ENCODE data around the gene MYH10. TPM values are rescaled to one million over a fixed set of nuclear protein-coding genes. Genes with fewer than 3 reads are reported as not detected.

The MYH10 gene
- total RNA-seq, 1 donor from 2014 or later: 3.4 TPM

DNA sequence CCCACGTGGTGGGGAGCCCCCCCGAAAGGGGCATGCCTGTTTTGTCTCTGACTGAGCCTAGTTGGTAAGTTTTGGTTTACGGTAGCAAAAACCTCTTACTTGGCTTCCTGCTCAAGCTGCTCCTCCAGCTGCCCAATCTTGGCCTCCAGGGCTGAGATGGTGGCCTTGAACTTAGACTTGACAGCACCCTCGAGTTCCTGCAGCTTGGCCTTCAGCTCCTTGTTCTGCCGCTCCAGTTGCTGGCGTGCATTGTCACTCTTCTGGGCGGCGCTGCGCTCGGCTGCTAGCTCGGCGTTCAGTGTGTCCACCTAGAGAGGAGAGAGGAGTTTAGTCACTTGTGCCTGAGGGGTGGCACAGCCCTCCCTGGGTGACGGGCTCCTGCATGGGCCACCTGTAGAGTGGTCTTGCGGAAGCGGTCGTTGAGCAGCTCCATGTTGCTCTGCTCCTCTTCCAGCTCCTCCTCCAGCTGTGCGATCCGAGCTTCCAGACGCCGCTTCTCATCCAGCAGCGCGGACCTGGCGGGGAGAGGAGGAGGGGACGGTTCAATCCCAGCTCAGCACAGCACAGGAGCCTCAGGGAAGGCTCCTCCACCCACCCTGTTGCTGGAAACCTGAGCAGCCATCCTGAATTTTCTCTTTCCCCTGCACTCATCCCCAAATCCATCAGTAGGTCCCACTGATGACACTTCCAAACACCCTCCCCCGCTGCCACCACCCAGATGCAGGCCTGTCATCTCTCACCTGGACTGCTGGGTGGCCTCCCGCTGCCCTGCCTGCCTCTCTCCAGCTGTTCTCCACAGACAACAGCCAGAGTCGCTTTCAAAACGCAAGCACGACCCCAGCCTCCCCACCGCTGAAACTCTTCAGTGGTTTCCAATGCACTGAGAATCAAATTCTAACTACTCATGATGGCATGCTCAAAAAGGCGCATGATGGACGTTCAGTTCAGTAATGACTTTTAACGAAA is 150.2 kb downstream of the MYH10 start:
- Mint-ChIP-seq H3K27me3 (no peaks in the 10 kb centered on the region), H3K4me3 (no peak overlapping the region), H3K9me3 (peaks cover 12% of the 10 kb centered on the region), H3K4me1 (no peaks in the 10 kb centered on the region), H3K27ac (no peak overlapping the region), H3K36me3 (ENCODE audit: low read depth) (peaks cover 70% of the 10 kb centered on the region)
- DNase-seq: no peak
- TF ChIP-seq CTCF (IDR thresholded peaks at IDR 0.05): no peak
- intact Hi-C loops (cut with micrococcal nuclease): no loop called here
- POLR2A ChIA-PET: no interaction called here
- ATAC-seq (ENCODE audit: low read depth): no peak
- CTCF ChIA-PET: no interaction called here

- DNase-seq (no peak), ATAC-seq (ENCODE audit: low read depth) (no peak)
- Mint-ChIP-seq H3K27ac (no peak overlapping the region), H3K9me3 (peaks cover 7% of the 10 kb centered on the region), H3K36me3 (ENCODE audit: low read depth) (peaks cover 73% of the 10 kb centered on the region), H3K27me3 (no peaks in the 10 kb centered on the region), H3K4me1 (no peaks in the 10 kb centered on the region), H3K4me3 (no peak overlapping the region)
- ChIA-PET POLR2A (no interaction called here), CTCF (no interaction called here)
- no peak for TF ChIP-seq CTCF (IDR thresholded peaks at IDR 0.05)
- intact Hi-C loops (cut with micrococcal nuclease): no loop called here
These were observed 151.0 kb downstream of the MYH10 start for GRCh38 chr17:8479431-8479947.

DNA sequence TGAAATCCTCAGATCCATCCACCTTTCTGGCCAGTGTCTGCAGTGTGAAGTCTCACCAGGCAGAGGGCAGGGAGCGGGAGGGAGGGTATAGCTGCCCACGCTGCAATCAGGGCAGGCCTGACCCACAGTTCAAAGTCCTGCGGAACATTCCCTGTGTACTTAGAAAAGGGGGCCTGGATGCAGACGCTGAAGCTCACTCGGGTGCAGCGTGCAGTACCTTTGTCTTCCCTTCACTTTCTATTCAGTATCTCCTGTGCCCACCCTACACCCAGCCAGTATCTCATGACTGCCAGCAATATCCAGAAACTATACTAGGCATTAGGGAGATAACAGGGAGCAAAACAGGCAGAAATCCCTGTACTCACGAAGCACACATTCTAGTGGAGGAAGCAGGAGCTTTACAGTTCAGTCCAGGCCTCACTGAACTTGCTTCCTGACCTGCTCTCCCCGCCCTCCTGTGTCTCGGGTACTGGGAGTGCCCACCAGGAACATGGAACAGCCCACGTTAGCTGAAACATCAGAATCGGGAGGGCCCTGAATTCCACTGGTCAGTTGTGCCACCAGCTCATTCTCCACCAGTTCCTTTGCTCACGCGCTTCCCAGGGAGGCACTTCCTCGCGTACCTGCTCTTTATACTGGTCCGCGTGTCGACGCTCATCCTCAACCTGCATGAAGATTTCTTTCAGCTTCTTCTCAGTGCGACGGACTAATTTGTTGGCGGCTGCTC is 152.6 kb downstream of the MYH10 start:
- no peak overlapping the region for H3K27ac Mint-ChIP-seq
- no peak for DNase-seq
- CTCF ChIA-PET: no interaction called here

DNA sequence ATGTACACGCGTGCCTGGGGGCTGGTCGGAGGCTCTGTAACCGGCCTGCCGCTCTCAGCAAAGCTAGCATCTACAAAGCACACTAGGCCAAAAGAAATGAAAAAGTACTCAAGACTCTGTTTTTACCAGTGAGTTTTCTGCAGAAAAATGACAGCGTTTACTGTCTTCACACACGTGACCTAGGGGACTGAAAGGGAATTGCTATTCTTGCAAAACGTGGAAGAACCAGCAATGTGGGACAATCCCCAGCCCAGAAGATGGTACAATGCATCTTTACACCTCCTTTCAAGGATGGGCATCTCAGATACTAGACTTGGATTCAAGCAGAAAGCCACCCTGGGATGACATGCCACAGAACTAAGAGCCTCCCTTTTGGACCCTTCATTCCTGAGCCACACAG is 153.4 kb downstream of the MYH10 start:
- POLR2A ChIA-PET: no interaction called here
- no peak for TF ChIP-seq CTCF (IDR thresholded peaks at IDR 0.05)
- Mint-ChIP-seq H3K4me1 (no peaks in the 10 kb centered on the region), H3K9me3 (no peaks in the 10 kb centered on the region), H3K36me3 (ENCODE audit: low read depth) (peaks cover 77% of the 10 kb centered on the region), H3K4me3 (no peak overlapping the region), H3K27ac (no peak overlapping the region), H3K27me3 (no peaks in the 10 kb centered on the region)
- CTCF ChIA-PET: no interaction called here
- intact Hi-C loops (cut with micrococcal nuclease): no loop called here
- ATAC-seq (ENCODE audit: low read depth) (no peak), DNase-seq (no peak)

More for the DNA sequence above, 152.6 kb downstream of the MYH10 start:
- intact Hi-C loops (cut with micrococcal nuclease): no loop called here
- H3K4me3 Mint-ChIP-seq: no peak overlapping the region
- peaks cover 78% of the 10 kb centered on the region for H3K36me3 Mint-ChIP-seq (ENCODE audit: low read depth)
- H3K4me1 Mint-ChIP-seq: no peaks in the 10 kb centered on the region
- H3K9me3 Mint-ChIP-seq: peaks cover under 1% of the 10 kb centered on the region
- ATAC-seq (ENCODE audit: low read depth): no peak
- TF ChIP-seq CTCF (IDR thresholded peaks at IDR 0.05): no peak
- POLR2A ChIA-PET: no interaction called here
- H3K27me3 Mint-ChIP-seq: no peaks in the 10 kb centered on the region

GRCh38 chr17:8476741-8477140 is 153.8 kb downstream of the MYH10 start:
- H3K27me3 Mint-ChIP-seq: no peaks in the 10 kb centered on the region
- intact Hi-C loops (cut with micrococcal nuclease): no loop called here
- no peak for TF ChIP-seq CTCF (IDR thresholded peaks at IDR 0.05)
- peaks cover 81% of the 10 kb centered on the region for H3K36me3 Mint-ChIP-seq (ENCODE audit: low read depth)
- H3K9me3 Mint-ChIP-seq: no peaks in the 10 kb centered on the region
- CTCF ChIA-PET: no interaction called here
- POLR2A ChIA-PET: no interaction called here
- H3K4me3 Mint-ChIP-seq: no peak overlapping the region
- no peak for ATAC-seq (ENCODE audit: low read depth)
- H3K27ac Mint-ChIP-seq: no peak overlapping the region
- no peaks in the 10 kb centered on the region for H3K4me1 Mint-ChIP-seq
- no peak for DNase-seq
